ENCODE data around the gene LGALS7. TPM values are rescaled to one million over a fixed set of nuclear protein-coding genes. Genes with fewer than 3 reads are reported as not detected.

LGALS7 gene
- total RNA-seq, 1 donor from 2014 or later, result 269 TPM

GRCh38 chr19:38740257-38740592 is 33.1 kb downstream of the LGALS7 start:
- Histone ChIP-seq H3K4me1 (peaks cover 27% of the 10 kb centered on the region), H3K9me3 (no peaks in the 10 kb centered on the region), H3K27ac (no peak overlapping the region), H3K36me3 (no peaks in the 10 kb centered on the region), H3K4me3 (no peak overlapping the region), H3K27me3 (no peaks in the 10 kb centered on the region)
- no peak for TF ChIP-seq POLR2AphosphoS5 (IDR thresholded peaks at IDR 0.05; ENCODE audit: insufficient read depth in 1 of 2, low read depth in 1 of 2)
- TF ChIP-seq POLR2A (IDR thresholded peaks at IDR 0.05), result no peak
- DNase-seq (ENCODE audit: extremely low spot score in 2 of 2), result peak in 1 of 2 donors; percentile 67
- intact Hi-C loops (cut with DNase I), result no loop called here

- no peak overlapping the region for H3K4me3 ChIP-seq
- H3K36me3 ChIP-seq, result no peaks in the 10 kb centered on the region
- H3K27me3 ChIP-seq, result no peaks in the 10 kb centered on the region
- no peak for TF ChIP-seq CTCF (IDR thresholded peaks at IDR 0.05)
- no peak for TF ChIP-seq POLR2AphosphoS5 (IDR thresholded peaks at IDR 0.05; ENCODE audit: insufficient read depth in 1 of 2, low read depth in 1 of 2)
- no peak for TF ChIP-seq POLR2A (IDR thresholded peaks at IDR 0.05)
- H3K4me1 ChIP-seq, result peaks cover 32% of the 10 kb centered on the region
- no peak overlapping the region for H3K27ac ChIP-seq
- no peaks in the 10 kb centered on the region for H3K9me3 ChIP-seq
- intact Hi-C loops (cut with DNase I), result no loop called here
- DNase-seq (ENCODE audit: extremely low spot score in 2 of 2), result no peak
These were observed 33.7 kb downstream of the LGALS7 start for GRCh38 chr19:38739440-38740256.

GRCh38 chr19:38737921-38738737 is 35.2 kb downstream of the LGALS7 start:
- Histone ChIP-seq H3K27me3 (no peaks in the 10 kb centered on the region), H3K9me3 (no peaks in the 10 kb centered on the region), H3K36me3 (no peaks in the 10 kb centered on the region), H3K4me3 (no peak overlapping the region), H3K4me1 (peaks cover 42% of the 10 kb centered on the region), H3K27ac (no peak overlapping the region)
- TF ChIP-seq CTCF (IDR thresholded peaks at IDR 0.05) (no peak), POLR2AphosphoS5 (IDR thresholded peaks at IDR 0.05; ENCODE audit: insufficient read depth in 1 of 2, low read depth in 1 of 2) (no peak), POLR2A (IDR thresholded peaks at IDR 0.05) (no peak)
- DNase-seq (ENCODE audit: extremely low spot score in 2 of 2), result peak in 1 of 2 donors; percentile 84
- intact Hi-C loops (cut with DNase I), result no loop called here

- H3K4me1 ChIP-seq, result peaks cover 44% of the 10 kb centered on the region
- H3K9me3 ChIP-seq, result no peaks in the 10 kb centered on the region
- H3K4me3 ChIP-seq, result peak overlapping the region in 1 of 2 donors; percentile 13
- intact Hi-C loops (cut with DNase I), result no loop called here
- H3K36me3 ChIP-seq, result no peaks in the 10 kb centered on the region
- DNase-seq (ENCODE audit: extremely low spot score in 2 of 2), result no peak
- no peaks in the 10 kb centered on the region for H3K27me3 ChIP-seq
- TF ChIP-seq POLR2A (IDR thresholded peaks at IDR 0.05), result no peak
- no peak for TF ChIP-seq CTCF (IDR thresholded peaks at IDR 0.05)
- TF ChIP-seq POLR2AphosphoS5 (IDR thresholded peaks at IDR 0.05; ENCODE audit: insufficient read depth in 1 of 2, low read depth in 1 of 2), result no peak
- no peak overlapping the region for H3K27ac ChIP-seq
These were observed 35.9 kb downstream of the LGALS7 start for GRCh38 chr19:38737281-38737865.

- H3K9me3 ChIP-seq, result no peaks in the 10 kb centered on the region
- DNase-seq (ENCODE audit: extremely low spot score in 2 of 2), result peak in 1 of 2 donors; percentile 86
- peak overlapping the region; percentile 53 for H3K27ac ChIP-seq
- H3K36me3 ChIP-seq, result no peaks in the 10 kb centered on the region
- peaks cover 44% of the 10 kb centered on the region for H3K4me1 ChIP-seq
- intact Hi-C loops (cut with DNase I), result no loop called here
- TF ChIP-seq CTCF (IDR thresholded peaks at IDR 0.05), result no peak
- TF ChIP-seq POLR2AphosphoS5 (IDR thresholded peaks at IDR 0.05; ENCODE audit: insufficient read depth in 1 of 2, low read depth in 1 of 2), result no peak
- no peak for TF ChIP-seq POLR2A (IDR thresholded peaks at IDR 0.05)
- peak overlapping the region; percentile 43 to 47 for H3K4me3 ChIP-seq
- no peaks in the 10 kb centered on the region for H3K27me3 ChIP-seq
These were observed 36.7 kb downstream of the LGALS7 start for GRCh38 chr19:38736413-38737280.

Measured in vagina (tissue), 2 donors.